Spleen (tissue), 7 donors: ENCODE results near the gene MOCS3.

ENCODE experiments used
- POLR2A ChIP-seq, 3 donors: fragments of 450-650 bp; IDR thresholded peaks; one replicate each; pipeline ENCODE4 v1.5.1; 2017; ENCODE audit warnings: antibody characterized with exemption in 3 of 3, mild to moderate bottlenecking in 1 of 3
- POLR2AphosphoS5 ChIP-seq, 3 donors: sonication (generic); formaldehyde crosslinking; IDR thresholded peaks; one replicate each; pipeline ENCODE4 v1.5.1; 2017; ENCODE audit warnings: antibody characterized with exemption in 3 of 3
- TF ChIP-seq, protein P1 (sequence below), 11 experiments: fragments of 200-600 bp in 7 of 11; fragments of 450-650 bp in 4 of 11; sonication (generic) in 4 of 11; IDR thresholded peaks in 8 of 11; conservative IDR thresholded peaks in 3 of 11; 1 replicate in 7 of 11; 2 replicates in 4 of 11; pipeline versions ENCODE4 v1.4.0 to v1.8.0; 2016 to 2021; ENCODE audit warnings: antibody characterized with exemption in 11 of 11, inconsistent platforms in 4 of 11, mild to moderate bottlenecking in 1 of 11
- donor health status: DM: no; HTN: no; CAD: no; lungs with moderate emphysema.
- donor health status: DM: no; HTN: no; CAD: no.
- donor health status: DM: no; HTN: no; CAD: no.

DNA sequence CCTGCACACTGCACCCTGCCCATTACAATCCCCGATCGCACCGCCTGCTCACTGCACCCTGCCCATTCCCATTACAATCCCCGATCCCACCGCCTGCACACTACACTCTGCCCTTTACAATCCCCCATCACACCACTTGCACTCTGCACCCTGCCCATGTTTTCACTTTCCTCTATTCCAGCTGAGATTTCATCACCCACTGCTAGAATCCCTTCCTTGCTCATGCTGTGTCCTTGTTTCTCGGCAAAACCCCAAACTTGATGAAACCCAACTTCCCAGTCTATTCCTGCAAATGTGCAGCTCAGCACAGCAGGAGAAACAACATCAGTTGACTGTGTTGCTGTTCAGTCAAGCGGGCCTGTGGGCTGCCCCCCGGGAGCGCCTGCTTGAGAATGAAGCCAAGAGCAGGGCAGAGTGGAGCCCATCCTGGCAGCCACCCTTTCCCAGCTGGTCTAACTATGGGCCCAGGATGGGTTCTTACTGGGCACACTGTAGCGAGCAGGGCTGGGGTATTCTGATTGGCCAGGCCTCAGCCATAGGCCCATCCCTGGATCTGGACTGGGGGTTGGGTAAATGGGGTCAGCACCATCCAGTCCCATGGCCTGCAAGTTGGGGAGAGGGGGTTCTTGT lies 17.2 kb downstream of the MOCS3 start:
- TF ChIP-seq, protein P1, sequence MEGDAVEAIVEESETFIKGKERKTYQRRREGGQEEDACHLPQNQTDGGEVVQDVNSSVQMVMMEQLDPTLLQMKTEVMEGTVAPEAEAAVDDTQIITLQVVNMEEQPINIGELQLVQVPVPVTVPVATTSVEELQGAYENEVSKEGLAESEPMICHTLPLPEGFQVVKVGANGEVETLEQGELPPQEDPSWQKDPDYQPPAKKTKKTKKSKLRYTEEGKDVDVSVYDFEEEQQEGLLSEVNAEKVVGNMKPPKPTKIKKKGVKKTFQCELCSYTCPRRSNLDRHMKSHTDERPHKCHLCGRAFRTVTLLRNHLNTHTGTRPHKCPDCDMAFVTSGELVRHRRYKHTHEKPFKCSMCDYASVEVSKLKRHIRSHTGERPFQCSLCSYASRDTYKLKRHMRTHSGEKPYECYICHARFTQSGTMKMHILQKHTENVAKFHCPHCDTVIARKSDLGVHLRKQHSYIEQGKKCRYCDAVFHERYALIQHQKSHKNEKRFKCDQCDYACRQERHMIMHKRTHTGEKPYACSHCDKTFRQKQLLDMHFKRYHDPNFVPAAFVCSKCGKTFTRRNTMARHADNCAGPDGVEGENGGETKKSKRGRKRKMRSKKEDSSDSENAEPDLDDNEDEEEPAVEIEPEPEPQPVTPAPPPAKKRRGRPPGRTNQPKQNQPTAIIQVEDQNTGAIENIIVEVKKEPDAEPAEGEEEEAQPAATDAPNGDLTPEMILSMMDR (IDR thresholded peaks at IDR 0.05 in 8 of 11, conservative IDR thresholded peaks at IDR 0.05 in 3 of 11), result no peak
- TF ChIP-seq POLR2A (IDR thresholded peaks at IDR 0.05) (no peak), POLR2AphosphoS5 (IDR thresholded peaks at IDR 0.05) (no peak)
